ENCODE measurements around the gene WSCD2. TPM values are rescaled to one million over a fixed set of nuclear protein-coding genes. Genes with fewer than 3 reads are reported as not detected.

Gene WSCD2
- polyA plus RNA-seq, 1 of the 3 experiments (the other 2 are of a cell fraction) = 0.03 TPM

GRCh38 chr12:108120863-108121165 is 8.3 kb upstream of the WSCD2 start:
- Histone ChIP-seq H3K9me2 (no peaks in the 10 kb centered on the region), H3K79me2 (ENCODE audit: insufficient read depth) (no peaks in the 10 kb centered on the region), H3K27ac (ENCODE audit: low read depth in 2 of 2, low read length in 1 of 2) (no peak overlapping the region), H2AFZ (ENCODE audit: low read depth) (no peak overlapping the region), H3K27me3 (ENCODE audit: insufficient read depth) (no peaks in the 10 kb centered on the region), H3K4me3 (ENCODE audit: low read depth in 2 of 2, low read length in 1 of 2) (no peak overlapping the region), H3K36me3 (replicated peaks in 1 of 2; ENCODE audit: control insufficient read depth in 1 of 2, insufficient read depth in 2 of 2, low read length in 1 of 2) (no peaks in the 10 kb centered on the region), H3K9ac (no peak overlapping the region), H3F3A (replicated peaks; ENCODE audit: insufficient read depth) (no peaks in the 10 kb centered on the region), H3K4me2 (no peak overlapping the region), H3K4me1 (ENCODE audit: control insufficient read depth in 1 of 2, insufficient read depth in 2 of 2, low read depth in 1 of 2, low read length in 1 of 2) (peaks cover 0 to 4% of the 10 kb centered on the region in 2 experiments; a peak in 1 of 4 replicates), H4K20me1 (ENCODE audit: insufficient read depth) (no peaks in the 10 kb centered on the region), H3K9me3 (no peaks in the 10 kb centered on the region)
- no peak for TF ChIP-seq JUND (IDR thresholded peaks at IDR 0.05)
- no peak for TF ChIP-seq FOXM1 (IDR thresholded peaks at IDR 0.05; ENCODE audit: low read depth)
- no peak for TF ChIP-seq CTCF (IDR thresholded peaks at IDR 0.05)
- no peak for TF ChIP-seq GABPA (IDR thresholded peaks at IDR 0.05; ENCODE audit: low read depth)
- TF ChIP-seq POLR2AphosphoS5 (IDR thresholded peaks at IDR 0.05; ENCODE audit: low read depth, low read length) = no peak
- TF ChIP-seq MEF2A (IDR thresholded peaks at IDR 0.05; ENCODE audit: borderline replicate concordance, low read depth) = no peak
- TF ChIP-seq SIN3A (IDR thresholded peaks at IDR 0.05; ENCODE audit: borderline replicate concordance, low read depth, low read length) = no peak
- TF ChIP-seq GATA2 (CRISPR knock-in tag; IDR thresholded peaks at IDR 0.05) = no peak
- no peak for TF ChIP-seq YY1 (IDR thresholded peaks at IDR 0.05; ENCODE audit: low read depth)
- TF ChIP-seq TEAD4 (IDR thresholded peaks at IDR 0.05; ENCODE audit: borderline replicate concordance, insufficient read depth) = no peak
- no peak for TF ChIP-seq IRF3 (IDR thresholded peaks at IDR 0.05; ENCODE audit: low read depth, low read length)
- TF ChIP-seq USF2 (IDR thresholded peaks at IDR 0.05; ENCODE audit: borderline replicate concordance, low read depth, low read length) = no peak
- no peak for TF ChIP-seq MAX (IDR thresholded peaks at IDR 0.05; ENCODE audit: low read depth)
- TF ChIP-seq CHD2 (IDR thresholded peaks at IDR 0.05; ENCODE audit: low read length, partially characterized antibody) = no peak
- no peak for TF ChIP-seq EP300 (IDR thresholded peaks at IDR 0.05; ENCODE audit: borderline replicate concordance in 1 of 2, low read depth in 1 of 2, low read length in 1 of 2)
- TF ChIP-seq PBX3 (IDR thresholded peaks at IDR 0.05) = no peak
- no peak for TF ChIP-seq REST (IDR thresholded peaks at IDR 0.05; ENCODE audit: low read depth, low read length)
- no peak for TF ChIP-seq FOXJ3 (CRISPR knock-in tag; IDR thresholded peaks at IDR 0.05)
- WGBS (ENCODE audit: low lambda C conversion rate) = 38% methylated on average over 5 of the region's 6 CpGs
- ChIA-PET CTCF (interaction anchor here (1.0 to 2.1 kb wide), 2 partner anchors 9 to 17 kb away, joined by 3 to 13 read pairs; partner anchors contain the start of gene WSCD2), POLR2A (no interaction called here)
- DNase-seq = no peak

Data from SK-N-SH (cell line).